HG03558 (cell line): ENCODE results near the gene DOK4.

Experiments used
- ATAC-seq: cut with Tn5 transposase; IDR thresholded peaks from one replicate; pipeline ENCODE4 v1.9.1; 2021; ENCODE audit warnings: moderate number of reproducible peaks; ENCODE audit not compliant: unreplicated experiment; ENCODE audit errors: extremely low read depth

DOK4 gene

DNA sequence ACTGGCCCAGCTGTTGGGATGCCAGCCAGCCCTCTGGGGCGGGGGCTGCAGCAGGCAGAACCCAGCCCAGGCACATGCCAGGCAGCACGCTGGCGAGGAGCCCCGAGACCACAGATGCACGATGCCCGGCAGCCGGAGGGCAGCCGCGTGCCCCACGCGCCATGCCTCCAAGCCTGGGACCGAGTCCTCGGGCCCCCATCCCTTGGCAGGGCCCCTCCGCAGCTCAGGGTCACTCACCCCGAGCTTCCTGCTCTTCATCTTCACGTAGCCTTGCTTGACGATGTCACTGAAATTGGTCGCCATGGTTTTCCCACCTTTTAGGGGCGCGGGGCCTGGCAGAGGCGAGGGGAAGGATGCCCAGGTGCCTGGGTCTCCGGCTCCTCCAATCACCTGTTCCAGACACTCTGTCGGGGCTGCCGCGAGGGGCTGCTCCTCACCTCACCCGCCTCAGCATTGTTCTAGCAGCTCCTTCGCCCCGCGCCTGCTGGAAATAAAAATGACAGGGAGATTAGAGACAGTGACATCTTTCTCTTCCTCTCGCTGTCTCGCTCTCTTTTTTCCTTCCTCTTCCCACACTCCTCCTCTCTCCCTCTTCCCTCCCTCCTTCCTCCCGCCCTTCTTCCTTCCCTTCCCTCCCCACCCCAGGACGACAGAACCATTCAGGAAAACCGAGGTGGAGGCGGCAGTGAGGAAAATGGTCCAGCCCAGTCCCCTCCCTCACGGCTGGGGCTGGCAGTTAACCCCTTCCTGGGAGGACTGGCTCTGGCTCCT is 6.9 kb downstream of the DOK4 start:
- ATAC-seq: no peak

DNA sequence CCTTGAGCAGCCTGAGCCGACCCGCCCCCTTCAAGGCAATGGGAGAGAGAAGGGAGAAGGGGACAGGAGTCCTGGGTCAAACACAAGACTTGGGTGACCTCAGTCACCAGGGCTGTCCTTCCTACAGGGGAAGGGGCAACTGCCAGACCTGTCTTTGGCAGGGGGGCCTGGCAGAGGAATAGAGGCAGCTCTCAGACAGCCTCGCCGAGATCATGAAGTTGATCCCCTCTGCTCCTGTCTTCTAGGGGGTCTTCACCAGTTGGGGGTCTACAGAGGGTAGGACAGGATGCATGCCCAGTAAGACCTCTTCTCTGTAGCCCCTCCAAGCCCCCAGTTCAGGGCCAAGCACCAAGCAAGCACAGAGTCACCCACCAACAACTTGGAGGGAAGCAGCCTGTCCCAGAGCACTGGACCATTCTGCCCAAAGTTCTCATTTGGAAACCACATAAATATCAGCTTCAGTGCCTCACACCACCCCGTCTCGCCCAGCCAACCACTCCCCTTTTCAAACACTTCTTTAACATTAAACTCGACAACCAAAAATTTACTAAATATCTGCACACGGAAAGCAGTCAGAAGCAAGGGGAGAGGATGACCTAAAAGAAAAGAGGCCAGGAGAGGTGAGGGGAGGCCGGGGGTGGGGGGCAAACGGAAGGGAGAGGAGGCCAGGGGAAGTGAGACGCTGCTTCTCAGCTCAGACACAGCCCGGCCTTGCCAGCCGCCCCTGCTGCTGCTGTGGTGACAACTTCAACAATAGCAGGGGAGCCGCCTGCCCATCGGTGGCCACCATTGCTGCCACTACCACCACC is 7.7 kb downstream of the DOK4 start:
- ATAC-seq: no peak

DNA sequence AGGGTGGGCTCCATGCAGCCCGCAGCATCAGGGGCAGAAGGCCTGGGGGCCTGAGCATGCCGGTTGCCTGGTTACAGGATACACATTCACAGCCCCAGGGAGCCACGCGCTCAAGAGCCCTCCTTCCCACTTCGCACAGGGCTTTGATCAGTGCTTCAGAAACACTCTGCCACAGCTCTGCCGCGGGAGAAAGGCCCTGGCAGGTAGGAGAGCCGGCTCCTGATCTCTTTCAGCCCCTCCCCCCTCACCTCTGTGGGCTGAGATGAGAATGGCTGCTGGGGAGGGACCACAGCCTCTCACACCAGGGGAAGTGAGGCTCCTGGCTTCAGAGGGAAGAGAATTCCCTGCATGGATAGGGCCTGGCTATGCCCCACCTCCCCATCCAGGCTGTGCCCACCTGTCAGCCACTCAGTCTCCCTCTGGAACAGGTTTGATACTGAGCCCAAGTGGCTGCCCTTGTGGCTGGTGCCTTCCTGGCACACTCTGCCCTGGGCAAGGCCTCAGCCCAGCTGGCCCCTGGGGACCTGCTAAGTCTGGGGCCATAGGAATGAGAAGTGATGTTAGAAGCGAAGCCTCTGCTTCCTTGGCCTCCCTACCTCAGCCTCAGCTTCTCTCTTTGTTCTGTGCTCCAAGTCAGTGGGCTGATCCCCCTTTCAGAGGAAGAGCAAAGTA is 8.6 kb downstream of the DOK4 start:
- no peak for ATAC-seq

DNA sequence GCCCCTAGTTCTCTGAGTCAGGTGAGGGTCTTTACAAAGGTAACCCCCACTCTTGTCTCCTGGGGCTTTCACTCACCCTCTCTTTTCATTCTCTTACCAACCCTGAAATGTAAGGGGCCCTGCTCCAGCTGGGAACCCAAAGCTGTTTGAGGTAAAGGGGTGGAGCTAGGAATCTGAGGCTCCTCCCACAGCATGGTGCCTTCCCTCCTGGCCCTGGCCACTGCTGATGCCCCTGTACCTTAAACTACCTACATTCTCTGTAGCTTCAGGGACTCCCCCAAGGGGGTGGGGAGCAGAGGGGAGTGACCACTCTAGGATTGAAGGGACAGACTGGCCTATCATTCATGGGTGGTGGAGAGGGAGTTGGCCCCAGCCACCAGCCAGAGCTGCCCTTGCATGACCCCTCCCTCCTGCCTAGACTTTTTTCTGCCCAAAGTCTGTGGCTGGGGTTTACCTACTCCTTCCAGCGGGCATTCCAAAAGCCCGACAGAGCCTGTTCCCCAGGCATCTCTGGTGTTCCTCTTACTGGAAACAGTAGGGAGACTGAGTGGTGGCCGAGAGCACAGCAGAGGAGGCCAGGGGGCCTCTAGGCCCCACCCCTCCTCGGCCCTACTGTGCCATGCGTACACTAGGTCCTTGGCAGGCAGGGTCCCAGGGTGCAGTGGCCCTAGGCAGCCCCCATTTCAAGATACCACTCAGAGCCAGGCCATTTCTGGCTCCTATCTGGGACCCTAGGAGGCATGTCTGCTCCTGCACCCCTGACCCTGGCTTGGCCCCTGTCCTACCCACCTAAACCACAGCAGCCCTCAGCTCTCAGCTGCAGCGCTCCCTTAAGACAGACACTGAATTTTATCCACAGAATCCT is 9.5 kb downstream of the DOK4 start:
- no peak for ATAC-seq

DNA sequence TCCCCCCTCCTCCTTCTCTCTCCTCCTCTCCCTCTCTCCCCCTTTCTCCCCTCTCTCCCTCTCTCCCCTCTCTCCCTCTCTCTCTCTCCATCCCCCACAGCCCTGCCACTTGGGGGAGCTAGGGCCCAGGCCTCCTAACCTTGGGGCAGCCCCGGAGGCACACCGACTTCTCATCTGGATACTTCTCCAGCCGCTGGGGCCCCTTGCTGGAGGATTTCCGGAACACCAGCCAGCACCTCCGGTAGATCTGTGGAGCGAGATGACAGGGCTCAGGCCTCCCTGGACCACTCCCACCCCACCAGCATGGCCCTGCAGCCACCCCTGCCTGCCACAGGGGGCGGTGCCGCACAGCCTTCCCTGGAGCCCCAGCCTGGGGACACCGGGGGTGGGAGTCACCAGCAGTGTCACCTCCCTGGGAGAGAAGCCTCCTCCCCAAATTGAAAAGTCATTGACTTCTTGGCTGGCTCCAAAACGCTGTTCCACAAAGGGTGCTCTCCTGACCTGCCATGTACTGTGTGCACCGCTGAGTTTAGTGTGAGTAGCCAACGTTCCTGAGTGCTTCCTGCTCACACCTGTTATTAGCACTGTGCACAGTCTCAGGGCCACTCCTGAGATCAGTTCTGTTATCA is 10.5 kb downstream of the DOK4 start:
- peak; percentile 93 for ATAC-seq

DNA sequence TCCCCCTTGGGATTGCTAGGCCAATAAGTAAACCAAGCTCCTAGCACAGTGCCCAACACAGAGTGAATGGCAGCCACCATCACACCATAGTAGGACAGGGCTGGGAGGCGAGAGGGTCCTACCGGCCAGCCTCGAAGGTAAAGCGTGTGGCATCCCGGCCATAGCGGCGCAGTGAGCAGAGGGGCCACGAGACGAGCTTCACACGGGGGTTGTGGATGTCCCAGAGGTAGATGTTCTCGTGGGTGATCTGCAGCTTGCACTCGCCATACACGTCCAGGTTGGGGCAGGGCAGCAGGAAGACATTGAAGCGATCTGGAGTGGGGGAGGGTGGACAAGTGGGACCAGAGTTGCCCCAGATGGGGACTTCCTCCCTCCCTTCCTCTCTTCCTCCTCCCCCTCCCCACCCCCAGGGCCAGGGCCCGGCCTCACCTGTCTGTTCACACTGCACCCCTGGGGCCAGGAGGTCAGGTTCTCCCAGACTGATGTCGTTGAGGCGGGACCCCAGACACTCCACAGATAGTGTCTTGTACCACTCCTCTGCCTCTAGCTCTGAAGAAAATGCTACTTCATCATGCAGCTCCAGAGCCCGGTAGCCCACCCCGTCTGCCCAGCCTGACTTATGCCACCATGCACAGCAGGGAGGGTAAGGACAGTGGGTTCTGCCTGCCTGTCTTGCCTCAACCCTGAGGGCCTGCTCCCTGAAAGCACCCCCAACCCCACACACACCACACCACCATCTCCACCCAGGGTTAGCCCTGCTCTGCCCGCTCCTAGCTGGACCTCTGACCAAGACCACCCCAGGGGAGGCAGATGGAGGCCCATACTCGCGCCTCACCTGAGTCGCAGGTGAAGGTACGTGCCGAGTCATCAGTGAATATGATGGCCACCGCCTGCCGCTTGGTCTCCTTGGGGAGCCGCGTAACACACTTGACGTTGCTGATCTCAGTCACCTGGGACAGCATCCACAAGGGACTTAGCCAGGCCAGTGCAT is 11.3 kb downstream of the DOK4 start:
- ATAC-seq: no peak

DNA sequence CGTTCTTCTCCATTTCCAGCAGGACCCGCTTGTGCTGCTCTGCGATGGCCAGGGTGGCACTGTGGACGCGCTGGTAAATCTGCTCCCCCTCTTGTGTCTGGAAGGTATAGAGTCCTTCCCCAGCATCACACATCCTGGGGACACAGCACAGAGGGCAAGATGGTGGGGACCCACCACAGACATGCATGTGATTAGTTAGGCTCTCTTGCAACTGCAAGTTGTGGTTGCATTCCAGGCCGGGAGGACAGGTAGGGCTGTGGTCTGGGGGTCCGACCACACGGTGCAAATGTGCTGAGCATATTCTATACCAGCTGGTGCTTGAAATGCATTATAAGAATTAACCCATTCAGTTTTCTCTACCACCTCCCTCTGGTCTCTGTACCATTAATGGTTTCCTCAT is 12.4 kb downstream of the DOK4 start:
- no peak for ATAC-seq

DNA sequence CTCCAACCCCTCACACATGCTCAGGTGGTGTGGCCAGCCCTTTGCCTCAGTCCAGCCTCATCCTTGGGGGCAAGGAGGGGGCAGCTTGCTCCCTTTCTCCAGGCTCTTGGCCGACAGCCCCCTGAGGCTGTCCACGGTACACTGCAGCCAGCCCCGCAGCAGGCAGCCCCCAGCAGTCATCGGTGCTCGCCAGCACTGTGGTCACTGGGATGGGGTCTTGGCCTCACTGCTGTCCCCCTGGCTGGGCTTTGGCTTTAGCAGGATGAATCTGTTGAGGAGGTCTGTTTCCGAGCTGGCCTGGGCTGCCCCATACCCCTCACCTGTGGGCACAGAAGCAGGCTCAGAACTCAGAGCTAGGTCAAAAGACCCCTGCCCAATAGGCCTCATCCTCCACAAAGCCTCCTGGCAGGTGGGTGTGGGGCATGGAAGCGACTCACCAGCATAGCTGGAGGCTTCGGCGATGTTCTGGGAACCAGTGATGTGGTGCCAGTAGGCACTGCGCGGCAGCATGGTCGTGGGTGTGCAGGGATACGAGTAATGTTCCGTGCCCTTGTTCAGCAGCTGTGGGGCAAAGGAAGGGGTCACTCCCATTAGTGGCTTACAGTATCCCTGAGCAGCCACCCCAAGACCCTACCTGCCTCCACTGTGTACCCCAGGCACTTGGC is 13.0 kb downstream of the DOK4 start:
- ATAC-seq: no peak

DNA sequence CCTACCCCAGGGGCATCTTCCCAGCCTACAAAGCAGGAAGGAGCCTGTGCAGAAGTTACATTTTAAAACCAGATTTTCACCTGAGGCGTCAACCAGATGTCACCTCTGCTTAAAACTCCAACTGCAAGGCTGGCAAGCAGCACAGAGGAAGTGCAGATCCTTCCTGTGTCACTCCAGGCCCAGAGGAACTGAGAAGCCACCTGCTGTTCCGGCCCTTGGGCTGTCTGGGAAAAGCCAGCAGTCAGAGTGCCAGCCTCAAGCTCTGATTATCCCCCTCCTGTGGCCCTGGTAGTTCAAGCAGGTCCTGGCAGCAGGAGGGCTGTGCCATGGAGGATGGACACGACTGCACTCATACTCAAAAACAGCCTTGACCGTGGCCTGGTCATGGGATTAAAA is 13.6 kb downstream of the DOK4 start:
- no peak for ATAC-seq

DNA sequence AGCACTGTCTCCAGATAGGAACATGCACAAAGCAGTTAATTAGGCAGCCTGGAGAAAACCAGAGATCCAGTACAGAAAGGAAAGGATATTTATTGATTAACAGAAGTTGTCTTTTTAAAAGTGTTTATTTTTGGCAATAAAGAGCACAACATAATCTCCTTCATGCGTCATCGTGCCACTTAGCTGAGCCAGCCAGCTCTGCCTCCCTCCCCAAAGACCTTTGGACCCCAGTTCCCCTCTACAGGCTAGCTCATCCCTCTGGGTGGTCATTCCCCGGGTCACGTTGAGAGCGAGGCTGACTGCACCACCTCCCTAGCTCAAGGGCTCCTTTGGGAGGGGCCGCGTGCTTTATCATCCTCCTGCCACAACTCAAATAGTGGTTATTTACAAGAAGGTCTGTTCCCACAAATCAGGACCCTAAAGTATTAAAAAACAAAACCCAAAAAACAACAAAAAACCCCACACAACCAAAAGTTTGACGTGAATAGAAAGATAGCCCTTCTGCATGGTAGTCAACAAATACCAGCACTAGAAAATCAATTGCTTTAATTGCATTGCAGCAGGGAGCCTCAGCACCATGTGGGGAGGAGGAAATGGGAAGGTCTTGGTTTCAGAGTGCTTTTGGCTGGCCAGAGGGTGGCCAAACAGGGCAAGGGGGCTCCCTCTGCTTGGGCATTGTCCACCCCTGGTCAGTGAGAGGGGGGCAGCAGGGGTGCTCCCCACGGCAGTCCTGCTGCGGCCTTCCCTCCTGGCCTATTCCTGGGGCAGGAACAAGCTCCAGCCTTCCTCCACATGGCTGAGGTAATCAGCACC is 14.2 kb downstream of the DOK4 start:
- ATAC-seq: no peak

DNA sequence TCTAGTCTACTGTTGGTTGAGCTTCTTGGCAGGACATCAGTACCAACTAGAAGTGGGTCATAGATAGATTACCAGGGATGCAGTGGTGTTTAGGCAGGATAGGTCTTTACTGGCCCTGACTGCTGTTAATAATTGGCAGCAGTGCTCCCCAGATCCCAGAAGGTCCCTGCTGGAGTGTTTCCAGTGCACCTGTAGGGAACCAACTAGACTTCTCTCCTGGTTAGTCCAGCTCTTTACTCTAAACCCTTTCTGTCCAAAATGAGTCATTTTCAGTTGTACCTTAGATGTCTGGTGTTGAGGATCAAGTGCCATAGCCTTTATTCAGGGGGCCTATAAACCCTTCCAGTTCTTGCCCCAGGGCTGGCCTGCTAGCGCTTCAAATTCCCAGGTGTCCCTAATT is 15.1 kb downstream of the DOK4 start:
- ATAC-seq: no peak

DNA sequence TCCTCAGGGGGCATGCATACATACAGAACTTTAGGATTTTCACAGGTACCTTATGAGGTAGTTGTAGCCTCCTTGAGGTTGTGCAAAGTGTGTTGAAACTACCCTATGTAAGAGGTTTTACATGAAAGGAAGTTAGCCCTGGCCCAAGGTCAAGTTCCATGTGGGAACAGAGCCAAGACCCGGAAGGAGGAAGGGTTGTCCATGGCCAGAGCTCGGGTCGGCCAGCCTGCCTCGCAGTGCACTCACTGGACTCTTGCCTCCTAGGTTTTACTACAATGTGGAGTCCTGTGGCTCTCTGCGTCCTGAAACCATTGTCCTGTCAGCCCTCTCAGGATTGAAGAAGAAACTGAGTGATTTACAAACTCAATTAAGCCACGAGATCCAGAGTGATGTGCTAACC is 15.6 kb downstream of the DOK4 start:
- no peak for ATAC-seq

DNA sequence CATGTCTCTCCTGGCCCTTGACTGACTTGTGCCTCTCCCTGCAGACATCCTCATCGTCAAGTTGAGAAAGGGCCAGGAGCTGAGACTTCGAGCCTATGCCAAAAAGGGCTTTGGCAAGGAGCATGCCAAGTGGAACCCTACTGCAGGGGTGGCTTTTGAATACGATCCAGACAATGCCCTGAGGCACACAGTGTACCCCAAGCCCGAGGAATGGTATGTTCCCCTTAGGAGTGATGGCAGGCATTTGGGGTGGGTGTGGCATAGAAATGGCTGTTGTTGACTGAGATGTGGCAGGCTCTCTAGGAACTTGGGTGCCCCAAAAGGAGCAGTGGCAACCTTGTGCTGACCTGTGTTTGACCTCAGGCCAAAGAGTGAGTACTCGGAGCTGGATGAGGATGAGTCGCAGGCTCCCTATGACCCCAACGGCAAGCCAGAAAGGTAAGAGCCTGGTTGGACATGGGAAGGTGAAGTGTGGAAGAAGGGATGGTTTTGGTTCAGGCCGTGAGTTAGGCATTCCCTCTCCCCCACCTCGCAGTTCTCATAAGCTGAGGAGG is 16.3 kb downstream of the DOK4 start:
- no peak for ATAC-seq

DNA sequence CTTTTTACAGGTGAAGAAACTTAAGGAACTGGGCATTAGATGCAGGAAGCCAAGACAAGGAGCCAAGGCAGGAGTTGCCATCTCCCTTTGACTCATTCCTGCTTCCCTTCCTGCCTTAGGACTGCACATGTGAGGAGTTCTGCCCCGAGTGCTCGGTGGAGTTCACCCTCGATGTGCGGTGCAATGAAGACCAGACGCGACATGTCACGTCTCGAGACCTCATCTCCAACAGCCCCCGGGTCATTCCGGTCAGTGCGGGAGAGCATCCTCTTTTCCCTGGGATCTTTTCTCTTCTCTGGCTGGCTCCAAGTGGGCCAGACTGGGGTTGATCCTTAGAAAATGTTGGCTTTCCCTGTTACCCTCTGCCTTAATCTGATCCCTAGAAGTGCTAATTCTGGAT is 17.2 kb downstream of the DOK4 start:
- ATAC-seq: no peak

DNA sequence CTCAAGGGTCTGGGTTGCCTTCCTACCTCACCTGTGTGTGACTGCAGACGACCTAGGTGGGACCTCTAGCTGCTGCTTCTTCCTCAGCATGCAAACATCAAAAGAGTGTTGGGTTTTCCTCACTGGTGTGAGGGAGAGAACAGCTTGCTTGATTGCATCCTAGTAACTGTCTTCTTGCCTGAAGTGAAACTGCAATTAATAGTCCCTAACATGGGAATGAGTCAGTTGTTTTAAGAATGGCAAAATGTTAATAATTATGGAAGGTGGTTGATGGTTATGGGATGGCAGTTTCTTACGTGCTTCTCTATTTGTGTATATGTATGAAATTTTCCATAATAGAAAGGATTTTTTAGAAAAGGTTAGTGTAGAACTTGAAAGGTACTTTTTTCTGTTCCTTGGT is 17.9 kb downstream of the DOK4 start:
- no peak for ATAC-seq

DNA sequence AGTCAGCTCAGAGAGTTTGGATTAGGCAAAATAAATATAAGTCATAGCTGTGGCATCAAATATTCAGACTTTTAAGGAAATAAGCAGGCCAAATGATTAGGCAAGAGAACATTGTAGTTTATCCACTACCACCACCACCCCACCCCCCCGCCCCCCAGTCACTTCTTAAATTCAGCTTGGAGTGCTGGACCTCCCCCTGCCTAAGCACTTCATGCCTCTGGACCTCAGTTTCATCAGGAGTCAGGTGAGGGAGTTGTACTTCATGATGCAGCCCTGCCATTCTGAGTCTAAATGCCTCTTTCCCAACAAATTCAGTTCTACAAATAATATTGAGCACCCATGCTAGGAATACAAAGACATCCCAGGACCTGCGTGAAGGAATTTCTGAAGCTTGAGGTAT is 21.8 kb downstream of the DOK4 start:
- ATAC-seq: no peak

DNA sequence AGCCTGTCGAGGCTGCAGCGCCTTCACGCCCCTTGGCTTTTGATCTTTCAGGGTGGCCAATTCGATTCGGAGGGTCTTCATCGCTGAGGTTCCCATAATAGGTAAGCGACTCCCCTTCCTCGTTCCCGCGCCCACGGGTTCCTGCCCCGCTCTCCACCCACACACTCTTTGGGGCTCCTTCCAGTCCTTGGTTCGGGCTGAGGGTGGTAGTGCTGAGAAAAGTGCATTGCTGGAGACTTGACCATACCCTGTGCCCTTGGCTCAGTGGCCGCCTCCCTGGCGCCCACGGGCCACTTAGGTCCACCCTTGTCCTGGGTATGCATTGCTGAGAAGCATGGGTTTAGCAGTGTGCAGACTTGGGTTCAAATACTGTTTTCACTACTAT is 23.3 kb downstream of the DOK4 start:
- ATAC-seq: no peak
